Astrocyte of the spinal cord (primary cell): ENCODE measurements around the gene SPIRE2.
"Not testable (repeated sequence)": the region's sequence is repeated elsewhere in the genome, so short reads cannot be mapped to it uniquely, and the experiment has no call there.

Source experiments
- DNase-seq: peaks from one replicate; pipeline ENCODE4 v3.0.0; 2011; ENCODE audit warnings: low read depth, low spot score
- H3K4me3 ChIP-seq: 2 replicates; pipeline ENCODE4 v1.5.1; 2011; ENCODE audit warnings: low read depth, mild to moderate bottlenecking, low read length, moderate library complexity
- CTCF ChIP-seq: IDR thresholded peaks from 2 replicates; pipeline ENCODE4 v1.5.1; 2012; ENCODE audit warnings: low read depth, mild to moderate bottlenecking, low read length, inconsistent platforms
- in situ Hi-C: cut with HindIII; loops from 2 replicates; pipeline ENCODE4 v1.10.0; 2017; ENCODE audit warnings: low sequenced_read_pairs

Gene SPIRE2

DNA sequence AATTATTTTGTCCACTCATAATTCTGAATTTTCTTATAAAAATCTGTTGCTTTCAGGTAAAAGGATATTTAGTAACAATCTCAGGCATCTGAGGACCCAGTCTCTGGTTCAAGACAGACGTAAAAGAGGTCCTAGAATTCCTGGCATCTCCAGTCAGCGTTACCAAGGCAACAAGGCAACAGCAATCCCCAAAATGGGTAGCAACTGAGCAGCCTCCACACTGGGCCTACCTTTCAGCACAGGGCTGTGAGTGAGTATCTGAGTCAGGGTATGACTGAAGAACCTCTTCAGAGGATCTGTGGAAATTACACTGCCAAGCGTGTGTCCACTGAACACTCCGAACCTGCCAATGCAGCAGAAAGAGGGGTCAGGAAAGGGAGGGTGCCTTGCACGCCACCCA, 32.6 kb upstream of the SPIRE2 start:
- in situ Hi-C loops, result no loop called here

GRCh38 chr16:89796104-89796503, 32.2 kb upstream of the SPIRE2 start:
- TF ChIP-seq CTCF, result no peak
- no peak overlapping the region for H3K4me3 ChIP-seq
- in situ Hi-C loops, result no loop called here
- no peak for DNase-seq

More for the DNA sequence above, 32.6 kb upstream of the SPIRE2 start:
- no peak overlapping the region for H3K4me3 ChIP-seq
- TF ChIP-seq CTCF, result no peak
- DNase-seq, result no peak

DNA sequence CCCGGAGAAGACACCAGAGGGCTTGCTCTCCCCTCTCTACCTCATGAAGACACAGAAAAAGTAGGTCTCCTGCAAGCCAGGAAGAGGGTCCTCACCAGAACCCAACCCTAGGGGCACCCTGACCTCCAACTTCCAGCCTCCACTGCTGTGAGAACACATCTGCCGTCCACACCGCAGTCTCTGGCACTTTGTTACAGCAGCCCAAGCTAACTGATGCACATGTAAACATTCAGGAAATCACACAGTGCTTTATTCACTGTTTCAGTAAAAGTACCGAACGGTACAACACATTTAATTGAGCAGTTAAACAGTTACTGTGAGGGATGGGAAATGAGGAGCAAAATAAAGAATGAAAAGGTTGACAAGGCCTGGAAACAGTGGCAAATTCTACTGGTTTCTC, 30.1 kb upstream of the SPIRE2 start:
- H3K4me3 ChIP-seq, result no peak overlapping the region
- no peak for DNase-seq
- in situ Hi-C loops, result no loop called here
- TF ChIP-seq CTCF, result no peak

DNA sequence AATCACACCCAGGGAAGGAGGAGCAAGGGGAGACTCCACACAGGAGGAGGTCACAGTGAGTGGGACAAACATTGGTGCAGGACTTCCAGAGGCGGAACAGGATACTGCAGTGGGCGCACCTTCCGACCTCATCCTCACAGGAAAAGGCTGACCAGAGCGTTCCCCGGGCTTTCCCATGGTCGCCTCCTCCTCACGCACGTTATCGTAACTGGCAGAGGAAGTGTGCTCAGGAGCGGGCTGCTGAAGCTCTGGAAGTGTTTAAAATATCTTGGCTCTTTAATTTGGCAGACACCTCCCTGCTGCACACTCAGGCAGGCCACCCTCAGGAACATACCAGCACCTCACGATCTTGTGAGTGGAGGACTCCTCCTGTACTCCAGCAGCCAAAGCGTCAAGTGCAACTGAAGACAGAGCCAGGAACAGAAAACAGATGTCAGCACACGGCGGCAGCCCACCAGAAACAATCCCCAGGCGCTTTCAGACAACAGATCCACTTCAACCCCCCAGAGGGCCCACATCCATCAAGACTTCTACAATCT, 29.4 kb upstream of the SPIRE2 start:
- in situ Hi-C loops, result no loop called here
- no peak for TF ChIP-seq CTCF
- no peak overlapping the region for H3K4me3 ChIP-seq
- DNase-seq, result no peak

GRCh38 chr16:89801800-89802199, 26.5 kb upstream of the SPIRE2 start:
- H3K4me3 ChIP-seq, result no peak overlapping the region
- TF ChIP-seq CTCF, result no peak
- in situ Hi-C loops, result no loop called here
- DNase-seq, result no peak

GRCh38 chr16:89805136-89805905, 23.0 kb upstream of the SPIRE2 start:
- TF ChIP-seq CTCF, result no peak
- no peak overlapping the region for H3K4me3 ChIP-seq
- peak; percentile 15 for DNase-seq
- in situ Hi-C loops, result no loop called here

- H3K4me3 ChIP-seq, in situ Hi-C loops, DNase-seq: not testable (repeated sequence)
These were observed 21.6 kb upstream of the SPIRE2 start for GRCh38 chr16:89806589-89807193.
